ENCODE measurements around the gene HSFX3.
"Not testable (repeated sequence)": the region's sequence is repeated elsewhere in the genome, so short reads cannot be mapped to it uniquely, and the experiment has no call there.

Gene HSFX3, protein sequence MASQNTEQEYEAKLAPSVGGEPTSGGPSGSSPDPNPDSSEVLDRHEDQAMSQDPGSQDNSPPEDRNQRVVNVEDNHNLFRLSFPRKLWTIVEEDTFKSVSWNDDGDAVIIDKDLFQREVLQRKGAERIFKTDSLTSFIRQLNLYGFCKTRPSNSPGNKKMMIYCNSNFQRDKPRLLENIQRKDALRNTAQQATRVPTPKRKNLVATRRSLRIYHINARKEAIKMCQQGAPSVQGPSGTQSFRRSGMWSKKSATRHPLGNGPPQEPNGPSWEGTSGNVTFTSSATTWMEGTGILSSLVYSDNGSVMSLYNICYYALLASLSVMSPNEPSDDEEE

DNA sequence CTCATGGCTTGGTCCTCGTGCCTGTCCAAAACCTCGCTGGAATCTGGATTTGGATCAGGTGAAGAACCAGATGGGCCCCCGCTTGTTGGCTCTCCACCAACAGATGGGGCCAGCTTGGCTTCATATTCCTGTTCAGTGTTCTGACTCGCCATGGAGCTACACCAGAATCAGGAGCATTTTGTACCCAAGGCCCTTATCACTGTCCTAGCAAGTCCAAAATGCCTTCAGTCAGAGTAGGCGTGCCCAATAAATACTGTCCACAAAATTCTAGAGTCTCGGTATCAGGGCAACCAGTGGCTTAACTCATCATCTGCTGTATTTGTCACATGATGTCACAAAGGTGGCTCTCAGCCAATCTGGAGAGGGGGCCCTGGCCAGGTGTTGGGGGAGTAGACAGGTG is at the start of gene HSFX3:
Gene HSFX3 (minus strand): TSS at position 224 of the 400 bp plus-strand sequence. CDS start 72 bp downstream, at position 152.
- not testable (repeated sequence) for DNase-seq

DNA sequence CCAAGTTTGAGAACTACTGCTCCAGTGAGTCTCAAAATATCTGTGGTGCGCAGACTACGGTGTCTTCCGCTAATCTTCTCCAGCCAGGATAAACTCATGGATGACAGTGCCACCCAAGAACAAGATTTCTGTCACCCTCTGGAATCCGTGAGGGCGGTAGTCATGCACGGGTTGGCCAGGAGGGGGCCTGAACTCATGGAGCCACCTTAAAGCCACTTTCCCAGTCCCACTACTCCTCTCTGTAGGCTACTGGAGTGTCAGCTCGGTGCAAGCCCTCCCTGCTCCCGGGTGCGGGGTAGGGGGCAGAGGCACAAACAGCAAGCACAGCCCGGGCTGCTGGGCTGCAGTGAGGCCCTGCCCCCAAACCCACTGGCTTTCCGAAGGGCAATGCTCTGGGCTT is 48.9 kb upstream of the HSFX3 start:
- DNase-seq: not testable (repeated sequence)

DNA sequence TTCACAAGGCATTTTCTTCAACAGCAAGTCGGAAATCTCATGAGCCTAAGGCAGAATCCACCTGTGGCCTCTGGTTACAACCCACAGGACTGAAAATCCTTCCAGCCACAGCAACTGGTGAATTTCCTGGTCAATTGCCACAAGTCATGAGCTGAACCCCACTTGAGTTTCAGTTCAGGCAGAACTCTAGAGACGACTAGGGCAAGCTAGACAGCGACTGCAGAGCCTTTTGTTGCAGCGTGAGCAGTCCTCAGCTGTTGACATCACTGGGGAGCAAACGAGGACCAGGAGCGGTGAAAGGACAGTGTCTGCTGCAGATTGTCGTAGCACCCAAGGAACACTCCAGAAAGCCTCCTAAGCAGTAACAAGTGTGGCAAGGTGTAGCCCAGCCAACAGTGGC is 46.2 kb upstream of the HSFX3 start:
- not testable (repeated sequence) for DNase-seq

DNA sequence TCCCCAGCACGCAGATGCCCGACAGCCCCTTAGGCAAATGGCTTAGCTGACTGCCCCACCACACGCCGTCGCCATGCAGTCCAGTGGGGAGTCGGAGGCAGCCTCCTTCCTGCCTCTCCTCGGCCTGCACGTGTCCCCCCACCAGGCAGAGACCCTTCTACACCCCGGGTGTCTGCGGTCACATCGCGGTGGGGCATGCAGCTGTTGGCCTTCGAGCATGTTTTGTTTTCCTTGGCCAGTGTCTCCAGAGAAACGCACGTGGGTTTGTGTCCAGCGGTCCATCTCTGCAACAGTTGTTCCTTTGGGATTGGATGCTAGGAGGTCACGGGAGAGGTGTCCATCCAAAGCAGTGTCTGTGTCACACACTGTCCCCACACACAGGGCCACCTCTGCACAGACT is 45.5 kb upstream of the HSFX3 start, which contains the start of gene HSFX2:
Gene HSFX2 (minus strand): TSS at position 101 of the 400 bp plus-strand sequence. CDS start 614 bp downstream, outside the sequence.
- not testable (repeated sequence) for DNase-seq

DNA sequence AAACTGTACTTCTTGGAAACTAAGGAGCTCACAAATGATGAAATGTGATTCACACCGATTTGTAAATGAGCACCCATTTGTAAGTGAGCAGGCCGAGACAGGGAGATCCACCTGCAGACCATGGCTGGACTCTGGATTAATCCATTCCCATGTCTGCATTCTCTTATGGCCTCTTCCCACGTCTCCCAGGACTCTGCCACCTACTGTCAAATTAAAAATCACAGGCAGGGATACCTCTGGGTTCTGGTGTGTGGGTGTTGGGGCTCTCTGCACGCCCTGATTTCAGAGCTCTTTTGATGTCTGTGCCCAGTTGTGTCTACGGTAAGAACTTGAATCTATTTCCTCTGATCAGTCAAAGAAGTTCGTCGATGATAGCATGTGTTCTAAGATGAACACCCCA is 41.3 kb upstream of the HSFX3 start:
- DNase-seq: not testable (repeated sequence)

DNA sequence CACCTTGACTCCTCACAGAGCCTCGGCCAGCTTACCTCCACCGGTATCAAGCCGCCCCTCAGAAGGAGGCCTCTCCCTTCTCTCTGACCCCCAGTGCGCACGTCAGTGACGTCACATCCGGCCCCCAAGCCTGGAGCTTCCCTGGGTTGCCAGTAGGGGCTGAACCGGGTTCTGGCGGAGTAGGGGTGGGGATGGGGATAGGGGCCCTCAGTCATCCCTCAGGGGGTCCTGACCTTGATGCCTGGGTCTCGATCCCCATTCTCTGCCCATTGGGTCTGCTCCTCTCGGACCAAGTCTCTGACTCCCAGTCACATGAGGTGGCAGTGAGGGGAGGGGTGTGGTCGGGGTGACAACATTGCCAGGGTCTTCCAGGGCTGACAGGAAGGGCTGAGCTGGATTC is 37.6 kb upstream of the HSFX3 start, which contains the start of gene MAGEA9B:
Gene MAGEA9B (minus strand): TSS at position 101 of the 400 bp plus-strand sequence. CDS start 4,280 bp downstream, outside the sequence.
- DNase-seq: not testable (repeated sequence)

DNA sequence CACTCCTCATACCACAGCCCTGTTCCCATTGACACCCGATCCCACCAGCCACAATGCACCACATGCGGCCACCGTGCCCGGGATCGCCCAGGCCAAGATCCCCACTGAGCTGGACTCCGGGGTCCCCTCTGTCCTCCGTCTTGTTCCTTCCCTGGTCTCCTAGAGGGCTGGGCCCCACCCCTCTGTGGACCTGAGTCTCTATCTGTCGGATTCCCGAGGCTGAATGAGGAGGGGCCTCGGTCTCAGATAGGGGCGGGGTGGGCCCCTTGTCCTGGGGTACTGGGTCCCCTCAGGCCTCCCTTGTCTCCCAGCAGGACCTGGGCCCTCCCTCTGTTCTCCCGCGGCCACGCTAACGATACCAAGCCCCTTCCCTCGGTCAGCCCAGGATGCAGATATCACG is 35.9 kb upstream of the HSFX3 start:
- DNase-seq: not testable (repeated sequence)

DNA sequence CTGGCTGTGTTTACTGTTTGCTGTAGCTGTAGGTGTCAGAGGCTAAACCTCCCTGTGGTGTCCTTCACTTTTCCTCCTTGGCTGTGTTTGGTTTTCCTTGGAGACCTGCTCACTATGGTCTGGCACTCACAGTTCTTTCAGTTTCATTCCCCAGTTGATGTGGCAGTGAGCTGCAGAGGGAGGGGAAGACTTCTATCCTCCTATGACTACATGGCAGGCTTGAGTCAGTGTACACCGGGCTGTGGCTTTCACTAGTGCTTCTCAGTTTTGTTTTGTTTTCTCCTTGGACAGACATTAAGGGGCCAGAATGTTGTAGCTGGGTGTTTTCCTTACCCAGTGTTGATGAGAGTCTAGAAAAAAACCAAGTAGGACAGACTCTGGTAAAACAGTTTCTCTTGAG is 23.7 kb upstream of the HSFX3 start:
- not testable (repeated sequence) for DNase-seq

DNA sequence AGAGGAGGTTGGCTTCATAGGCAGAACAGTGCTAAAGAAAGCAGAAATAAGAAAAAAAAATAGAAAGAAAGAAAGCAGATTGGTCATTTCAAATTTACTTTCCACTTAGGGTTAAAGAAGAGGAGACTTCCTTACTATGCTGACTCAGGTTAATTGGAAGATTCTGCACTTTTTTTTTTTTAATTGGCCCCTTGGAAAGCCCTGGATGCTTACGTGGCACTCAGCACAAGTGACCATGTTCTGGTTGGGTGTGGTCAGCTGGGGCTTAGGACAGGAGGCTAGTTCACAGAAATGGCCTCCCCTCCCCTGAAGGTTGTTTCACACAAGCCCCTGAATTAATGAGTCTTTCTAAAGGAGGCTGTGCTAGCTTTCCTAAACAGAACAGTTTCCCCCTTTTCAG is 23.0 kb upstream of the HSFX3 start:
- no peak for DNase-seq

DNA sequence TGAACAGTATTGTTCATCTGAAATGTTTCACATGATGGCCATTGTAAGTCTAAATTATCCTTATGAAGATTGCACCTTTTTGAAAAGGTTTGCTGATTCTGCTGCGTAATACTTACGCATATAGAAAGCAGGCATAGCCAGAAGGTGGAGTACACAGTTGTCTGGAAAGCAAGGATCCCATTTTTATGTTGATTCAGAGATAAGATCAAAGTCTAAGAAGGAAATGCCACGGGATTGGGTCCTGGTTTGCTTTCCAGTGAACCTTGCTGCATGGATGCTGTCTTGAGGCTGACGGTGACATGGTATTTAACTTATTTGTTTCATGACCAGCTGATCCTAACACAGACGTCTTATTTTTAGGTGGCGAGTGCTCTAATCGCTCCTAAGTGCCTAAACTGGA is 22.0 kb upstream of the HSFX3 start:
- DNase-seq: no peak

DNA sequence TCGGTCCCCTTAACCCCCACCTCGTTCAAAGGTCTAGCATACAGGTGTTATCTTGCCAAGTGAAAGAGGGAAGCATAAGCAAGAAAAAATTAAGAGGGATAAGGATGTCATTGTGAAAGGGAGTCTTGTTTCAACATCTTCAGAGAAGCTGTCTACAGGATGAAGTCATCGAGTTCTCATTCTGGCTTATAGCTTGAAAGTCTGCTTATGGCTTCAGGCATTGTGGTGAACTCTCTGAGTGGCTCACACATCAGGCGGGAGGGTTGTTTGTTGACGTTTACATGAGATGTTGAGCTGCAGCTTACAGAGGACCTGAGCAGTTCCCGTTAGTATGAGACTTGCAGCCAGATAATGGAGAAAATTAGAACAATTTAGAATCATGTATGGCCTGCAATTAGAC is 20.9 kb upstream of the HSFX3 start:
- DNase-seq: no peak

DNA sequence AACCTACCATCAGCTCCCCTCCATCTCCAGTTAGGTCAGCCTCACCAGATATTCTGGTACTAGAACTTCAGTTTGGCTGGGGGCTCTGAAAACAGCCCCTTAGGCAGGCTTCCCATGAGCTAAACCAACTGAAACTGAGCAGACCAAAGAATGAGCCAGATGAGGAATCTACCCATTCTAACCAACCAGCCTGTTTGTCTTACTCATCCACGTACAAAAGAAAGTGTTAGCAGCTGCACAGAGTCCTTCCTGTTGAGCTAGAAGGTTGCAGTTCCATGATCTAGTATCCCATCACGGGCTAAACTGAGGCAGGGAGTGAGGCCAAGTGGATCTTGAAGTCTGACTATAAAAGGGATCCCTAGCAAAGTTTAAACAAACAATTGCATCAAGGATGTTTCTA is 20.0 kb upstream of the HSFX3 start:
- DNase-seq: no peak

DNA sequence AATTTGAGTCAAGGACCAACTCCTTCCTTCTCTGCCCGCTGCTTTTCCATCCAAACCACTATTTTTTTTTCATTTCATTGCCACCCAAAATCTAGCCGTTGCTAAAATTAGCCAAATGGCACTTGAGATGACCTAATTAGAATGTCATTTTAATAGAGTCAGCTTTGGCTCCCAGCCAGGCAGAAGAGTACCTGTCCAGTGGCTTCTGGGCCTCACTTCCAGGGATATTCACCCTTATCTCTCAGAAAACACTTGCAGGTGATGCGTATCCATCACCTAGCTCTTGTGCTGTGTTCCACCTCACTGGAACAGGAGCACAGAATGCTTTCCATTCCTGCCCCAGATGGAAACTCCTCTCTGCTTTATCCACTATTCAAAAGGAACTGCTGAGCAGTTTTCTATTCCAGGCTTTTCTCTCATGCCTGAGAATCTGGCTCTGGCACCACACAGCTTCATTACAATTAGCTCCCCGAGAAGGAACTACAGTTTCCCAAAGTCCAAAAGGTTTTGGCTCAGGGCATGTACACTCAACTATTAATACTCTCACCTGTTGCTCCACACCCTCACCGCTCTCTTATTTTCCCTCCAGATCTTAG is 19.1 kb upstream of the HSFX3 start:
- DNase-seq: peak; percentile 57

DNA sequence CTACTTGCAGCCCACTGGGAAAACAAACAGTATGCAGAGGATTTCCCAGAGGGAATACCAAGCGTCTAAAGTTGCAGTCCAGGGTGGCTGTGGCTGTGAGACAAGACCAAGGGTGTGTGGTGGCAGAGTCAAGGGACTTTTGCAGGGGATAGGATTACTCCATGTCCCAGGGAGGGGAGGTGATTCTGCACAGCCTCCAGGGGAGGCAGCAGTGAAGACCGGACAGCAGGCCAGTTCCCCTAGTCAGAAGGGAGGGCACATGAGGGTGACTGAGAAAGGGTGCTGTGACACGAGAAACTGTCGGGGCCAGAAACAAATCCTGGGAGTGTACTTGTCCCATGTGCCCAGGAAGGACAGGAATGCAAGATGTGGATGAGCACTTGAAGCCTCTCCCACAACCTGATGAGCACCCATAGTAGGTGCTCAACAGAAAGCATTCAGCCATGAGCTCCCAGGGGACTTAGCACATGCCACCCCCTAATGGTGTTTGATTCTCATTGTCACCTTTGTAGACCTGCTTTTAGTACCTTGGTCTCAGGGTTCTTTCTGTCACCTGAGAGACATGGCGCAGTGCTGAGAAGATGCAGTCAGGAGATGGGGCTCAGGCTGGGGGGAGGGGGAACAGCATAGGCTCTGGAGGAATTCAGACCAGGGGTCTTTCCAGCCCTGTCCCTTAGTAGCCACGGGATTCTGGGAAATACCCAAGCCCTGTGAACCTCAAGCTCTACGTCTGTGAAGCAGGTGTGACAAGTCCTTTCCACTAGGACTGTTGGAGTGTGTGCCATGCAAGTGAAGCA is 18.1 kb upstream of the HSFX3 start:
- DNase-seq: no peak

DNA sequence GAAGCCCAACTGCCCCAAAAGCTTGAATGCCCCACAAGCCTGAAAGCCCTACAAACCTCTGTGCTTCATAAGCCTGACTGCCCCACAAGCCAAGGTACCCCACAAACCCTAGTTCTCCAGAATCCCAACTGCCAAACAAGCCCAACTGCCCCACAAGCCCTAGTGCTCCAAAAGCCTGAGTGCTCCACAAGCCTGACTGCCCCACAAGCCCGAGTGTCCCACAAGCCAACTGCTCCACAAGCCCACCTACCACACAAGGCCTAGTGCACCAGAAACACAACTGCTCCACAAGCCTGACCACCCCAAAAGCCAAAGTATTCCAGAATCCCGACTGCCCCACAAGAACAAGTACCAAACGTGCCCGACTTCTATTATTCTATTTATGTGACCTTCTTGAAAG is 13.6 kb upstream of the HSFX3 start:
- no peak for DNase-seq

DNA sequence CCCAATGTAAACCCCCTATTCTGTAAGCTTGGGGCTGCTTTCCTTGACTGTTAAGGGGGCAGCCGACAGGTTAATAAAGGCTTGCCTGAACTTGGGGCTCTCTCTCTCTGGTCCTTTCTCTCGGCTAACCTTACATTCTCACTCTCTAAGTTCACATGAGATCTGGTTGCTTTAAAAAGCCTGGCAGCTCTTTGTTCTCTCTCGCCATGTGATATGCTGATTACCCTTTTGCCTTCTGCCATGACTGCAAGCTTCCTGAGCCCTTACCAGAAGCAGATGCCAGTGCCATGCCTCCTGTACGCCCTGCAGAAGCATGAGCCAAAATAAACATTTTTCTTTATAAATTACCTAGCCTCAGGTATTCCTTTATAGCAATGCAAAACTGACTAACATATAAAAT is 5.5 kb upstream of the HSFX3 start:
- DNase-seq: not testable (repeated sequence)

DNA sequence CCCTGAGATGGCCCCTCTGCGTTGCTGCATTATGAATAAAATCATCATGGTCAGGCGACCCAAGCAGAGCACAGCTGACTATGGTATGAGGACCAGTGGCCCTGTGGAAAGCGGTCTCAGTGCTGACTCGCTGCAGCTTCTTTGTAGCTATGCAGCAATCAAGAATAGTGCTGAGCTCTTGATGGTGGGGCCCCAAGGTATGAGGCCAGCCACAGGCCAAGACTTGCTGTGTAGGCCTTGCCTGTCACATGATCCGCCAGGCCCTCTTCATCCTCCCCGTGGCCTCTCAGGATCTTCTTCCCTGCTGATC is 2.2 kb upstream of the HSFX3 start:
- DNase-seq: not testable (repeated sequence)

DNA sequence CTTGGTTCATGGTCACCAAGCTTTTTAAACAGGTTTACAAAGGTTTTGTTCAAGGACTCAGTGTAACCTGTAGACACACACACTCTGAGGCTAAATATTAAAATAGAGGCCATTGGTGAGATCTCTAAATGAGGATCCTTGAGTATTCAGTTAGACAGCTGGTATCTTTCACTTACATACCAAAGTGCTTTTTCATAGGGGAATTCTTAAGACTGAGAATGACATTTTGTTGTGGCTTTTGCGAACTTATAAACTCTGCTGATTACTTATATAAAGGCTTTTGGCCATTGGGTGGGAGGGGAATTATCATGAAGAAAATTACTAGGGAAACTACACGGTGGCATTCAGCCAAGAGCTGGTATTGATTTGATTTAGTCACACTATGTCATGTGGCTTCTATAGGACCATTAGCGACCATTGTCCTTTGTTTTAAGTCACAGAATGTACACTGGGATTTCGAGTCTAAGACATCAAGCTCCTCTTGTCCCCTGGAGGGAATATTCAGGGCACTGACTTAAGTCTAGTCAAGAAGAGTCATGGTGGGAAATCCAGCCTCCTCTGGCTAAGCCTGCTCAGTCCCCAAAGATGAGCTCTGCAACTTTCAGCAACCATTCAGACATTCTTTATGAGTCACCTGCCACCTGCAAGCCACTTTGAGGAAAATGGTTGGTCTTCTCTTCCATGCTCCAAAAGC is 1.7 kb upstream of the HSFX3 start:
- not testable (repeated sequence) for DNase-seq

DNA sequence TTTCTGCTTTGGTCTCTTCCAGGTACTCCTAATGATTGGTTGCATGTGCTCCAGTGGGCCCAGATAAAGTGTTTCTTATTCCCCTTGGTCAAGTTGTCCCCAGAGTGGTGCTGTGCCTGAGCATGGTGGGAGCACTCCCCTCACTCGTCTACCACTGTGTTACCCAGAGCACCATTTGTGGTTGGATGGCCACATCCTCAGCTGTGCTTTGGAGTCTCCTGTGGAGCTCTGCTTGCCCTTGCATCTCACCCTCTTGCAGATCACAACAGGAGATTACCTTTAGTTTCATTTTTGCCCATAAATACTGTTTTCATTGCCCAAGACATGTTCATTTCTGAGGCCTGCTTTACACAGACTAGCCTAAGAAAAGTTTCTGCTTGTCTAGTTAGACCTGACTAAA is 730 bp upstream of the HSFX3 start:
- DNase-seq: not testable (repeated sequence)

DNA sequence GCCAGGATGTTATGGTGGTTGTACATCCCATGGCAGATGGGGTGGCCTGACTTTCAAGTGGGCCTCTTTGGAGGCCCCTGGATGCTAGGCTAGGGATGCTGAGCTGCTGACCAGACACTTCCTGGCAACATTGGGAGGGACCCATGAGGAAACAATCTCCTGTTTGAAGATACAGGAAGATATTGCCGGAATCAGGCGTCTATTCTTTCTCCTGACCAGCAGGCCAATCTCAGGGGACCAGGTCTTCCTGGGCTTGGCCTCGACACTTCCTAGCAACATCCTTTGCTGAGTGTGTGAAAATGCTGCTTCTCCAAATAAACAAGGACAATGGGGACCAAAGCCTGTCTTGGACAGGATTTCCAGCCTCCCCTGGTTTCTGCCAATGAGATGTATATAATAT is 1.9 kb downstream of the HSFX3 start:
- DNase-seq: not testable (repeated sequence)

DNA sequence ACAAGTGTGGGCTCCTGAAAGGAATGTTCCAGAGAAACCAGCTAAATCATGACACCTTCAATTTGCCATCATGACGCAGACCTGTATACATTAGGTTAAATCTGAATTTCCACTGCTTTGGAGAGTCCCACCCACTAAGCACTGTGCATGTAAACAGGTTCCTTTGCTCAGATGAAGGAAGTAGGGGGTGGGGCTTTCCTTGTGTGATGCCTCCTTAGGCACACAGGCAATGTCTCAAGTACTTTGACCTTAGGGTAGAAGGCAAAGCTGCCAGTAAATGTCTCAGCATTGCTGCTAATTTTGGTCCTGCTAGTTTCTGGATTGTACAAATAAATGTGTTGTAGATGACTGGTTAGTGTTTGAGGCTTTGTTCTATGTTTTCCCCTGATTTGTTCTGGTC is 2.8 kb downstream of the HSFX3 start:
- DNase-seq: not testable (repeated sequence)

DNA sequence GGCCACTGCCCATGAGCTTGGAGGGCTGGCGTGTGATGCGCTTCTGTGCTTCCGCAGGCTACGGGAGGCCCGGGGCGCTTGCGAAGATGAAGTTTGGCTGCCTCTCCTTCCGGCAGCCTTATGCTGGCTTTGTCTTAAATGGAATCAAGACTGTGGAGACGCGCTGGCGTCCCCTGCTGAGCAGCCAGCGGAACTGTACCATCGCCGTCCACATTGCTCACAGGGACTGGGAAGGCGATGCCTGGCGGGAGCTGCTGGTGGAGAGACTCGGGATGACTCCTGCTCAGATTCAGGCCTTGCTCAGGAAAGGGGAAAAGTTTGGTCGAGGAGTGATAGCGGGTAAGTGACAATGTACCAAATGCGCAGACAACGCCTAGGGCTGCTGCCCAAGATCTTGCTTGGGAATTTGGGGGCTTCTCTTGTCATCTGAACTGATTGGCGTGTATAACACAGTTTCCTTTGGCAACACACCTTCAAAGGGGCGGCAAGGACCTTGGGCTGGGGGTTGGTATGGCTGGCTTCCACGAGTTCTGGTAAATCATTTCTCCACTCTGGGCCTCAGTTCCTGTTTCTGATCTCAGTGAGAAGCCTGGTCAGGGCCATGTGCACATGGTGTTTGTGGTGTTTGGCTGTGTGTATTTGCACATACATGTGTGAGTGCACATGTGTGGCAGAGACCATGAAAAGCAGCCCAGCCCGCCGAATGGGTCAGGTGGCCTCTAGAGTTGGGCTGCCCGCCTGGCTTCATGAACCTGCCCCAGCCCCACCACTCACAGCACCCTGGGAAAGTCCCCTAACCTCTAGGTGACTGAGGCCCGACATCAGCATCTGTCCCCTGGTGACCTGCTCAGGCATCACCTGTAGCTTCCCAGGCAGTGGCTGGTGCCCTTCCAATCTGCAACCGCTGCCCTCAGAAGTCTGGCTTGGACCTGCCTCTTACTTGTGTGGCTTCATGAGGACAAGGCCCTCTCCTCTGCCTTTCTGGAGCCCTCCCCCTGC is 3.9 kb downstream of the HSFX3 start:
- not testable (repeated sequence) for DNase-seq
